Measurements from ENCODE around the gene POU3F3. TPM values are rescaled to one million over a fixed set of nuclear protein-coding genes. Genes with fewer than 3 reads are reported as not detected.

The POU3F3 gene
- total RNA-seq, 1 donor from 2014 or later: not detected

DNA sequence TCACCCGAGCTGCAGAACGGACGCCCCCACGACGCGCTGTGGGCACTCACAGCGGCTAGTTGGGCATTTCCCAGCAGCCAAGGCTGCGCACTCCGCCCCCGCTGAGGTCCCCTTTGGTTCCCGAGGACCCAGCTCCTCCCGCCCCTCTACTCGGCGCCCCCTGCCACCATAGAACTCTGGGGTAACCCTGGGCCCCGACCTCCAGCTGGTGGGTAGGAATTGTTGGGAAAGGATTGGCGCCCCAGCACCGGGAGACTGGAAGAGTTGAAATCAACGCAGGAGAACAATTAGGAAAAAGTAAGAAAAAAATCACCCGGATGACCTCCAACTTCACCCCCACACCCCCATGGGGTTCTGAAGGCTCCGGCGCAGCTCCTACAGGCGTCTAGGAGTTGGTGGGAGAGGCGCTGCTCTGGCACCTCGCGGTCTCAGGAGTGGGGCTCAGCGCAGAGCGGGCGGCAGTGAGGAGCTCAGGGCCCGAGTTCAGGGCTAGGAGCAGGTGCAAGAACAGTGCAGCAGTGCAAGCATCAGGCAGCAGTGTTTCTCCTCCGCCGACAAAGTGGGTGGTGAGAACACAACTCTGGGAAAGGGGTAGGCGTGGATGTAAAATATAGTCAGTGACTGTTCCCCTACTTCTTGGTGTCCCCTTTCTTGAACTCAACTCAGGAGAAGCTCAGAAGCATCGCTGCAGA lies 14.0 kb downstream of the POU3F3 start:
- no peak for DNase-seq (ENCODE audit: low spot score)
- H3K4me1 Mint-ChIP-seq (ENCODE audit: low read depth): peaks cover 11% of the 10 kb centered on the region
- no peak overlapping the region for H3K4me3 Mint-ChIP-seq
- no peak overlapping the region for H3K27ac Mint-ChIP-seq
- intact Hi-C loops (cut with micrococcal nuclease): no loop called here
- no peaks in the 10 kb centered on the region for H3K36me3 Mint-ChIP-seq (ENCODE audit: low read depth)
- no peaks in the 10 kb centered on the region for H3K9me3 Mint-ChIP-seq
- H3K27me3 Mint-ChIP-seq (ENCODE audit: insufficient read depth): peaks cover 90% of the 10 kb centered on the region

DNA sequence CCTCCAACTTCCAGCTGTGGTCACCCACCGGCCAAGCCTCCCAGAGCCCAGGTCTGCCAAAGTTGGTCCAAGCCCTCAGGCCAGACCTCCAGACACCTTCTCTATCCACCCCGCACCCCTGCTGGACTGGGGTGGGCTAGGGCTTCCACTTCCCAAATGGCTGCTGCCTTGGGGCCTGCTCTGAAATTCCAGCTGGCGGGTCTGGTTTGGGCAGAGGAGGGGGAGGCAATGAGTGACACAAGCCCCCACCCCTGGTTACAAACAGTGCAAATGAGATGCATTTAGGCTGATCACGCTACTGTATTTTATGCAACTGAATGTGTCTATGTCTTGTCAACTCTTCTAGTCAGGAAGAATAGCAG lies 14.6 kb downstream of the POU3F3 start:
- no peak overlapping the region for H3K4me3 Mint-ChIP-seq
- intact Hi-C loops (cut with micrococcal nuclease): no loop called here

GRCh38 chr2:104870100-104870975 lies 16.4 kb downstream of the POU3F3 start:
- Mint-ChIP-seq H3K27ac (no peak overlapping the region), H3K36me3 (ENCODE audit: low read depth) (no peaks in the 10 kb centered on the region), H3K27me3 (ENCODE audit: insufficient read depth) (peaks cover 89% of the 10 kb centered on the region), H3K9me3 (no peaks in the 10 kb centered on the region), H3K4me1 (ENCODE audit: low read depth) (peaks cover 11% of the 10 kb centered on the region), H3K4me3 (no peak overlapping the region)
- DNase-seq (ENCODE audit: low spot score): no peak
- intact Hi-C loops (cut with micrococcal nuclease): loop anchor here (10.0 kb wide), 1 partner anchor 206 kb away; no protein-coding TSS in a partner anchor

More for the DNA sequence above, 14.6 kb downstream of the POU3F3 start:
- H3K27me3 Mint-ChIP-seq (ENCODE audit: insufficient read depth): peaks cover 87% of the 10 kb centered on the region
- no peaks in the 10 kb centered on the region for H3K36me3 Mint-ChIP-seq (ENCODE audit: low read depth)
- no peak for DNase-seq (ENCODE audit: low spot score)
- H3K9me3 Mint-ChIP-seq: no peaks in the 10 kb centered on the region
- no peak overlapping the region for H3K27ac Mint-ChIP-seq
- peaks cover 11% of the 10 kb centered on the region for H3K4me1 Mint-ChIP-seq (ENCODE audit: low read depth)

GRCh38 chr2:104871649-104871971 lies 17.7 kb downstream of the POU3F3 start:
- Mint-ChIP-seq H3K4me3 (peak overlapping the region; percentile 64), H3K9me3 (no peaks in the 10 kb centered on the region), H3K27ac (no peak overlapping the region), H3K36me3 (ENCODE audit: low read depth) (no peaks in the 10 kb centered on the region), H3K27me3 (ENCODE audit: insufficient read depth) (peaks cover 82% of the 10 kb centered on the region), H3K4me1 (ENCODE audit: low read depth) (peaks cover 11% of the 10 kb centered on the region)
- intact Hi-C loops (cut with micrococcal nuclease): loop anchor here (10.0 kb wide), 1 partner anchor 207 kb away; no protein-coding TSS in a partner anchor
- no peak for DNase-seq (ENCODE audit: low spot score)

- no peaks in the 10 kb centered on the region for H3K36me3 Mint-ChIP-seq (ENCODE audit: low read depth)
- H3K9me3 Mint-ChIP-seq: no peaks in the 10 kb centered on the region
- peaks cover 11% of the 10 kb centered on the region for H3K4me1 Mint-ChIP-seq (ENCODE audit: low read depth)
- H3K27me3 Mint-ChIP-seq (ENCODE audit: insufficient read depth): peaks cover 78% of the 10 kb centered on the region
- H3K4me3 Mint-ChIP-seq: peak overlapping the region; percentile 71
- H3K27ac Mint-ChIP-seq: no peak overlapping the region
- no peak for DNase-seq (ENCODE audit: low spot score)
- intact Hi-C loops (cut with micrococcal nuclease): loop anchor here (2.0 to 10.0 kb wide), 2 partner anchors 13 to 207 kb away; no protein-coding TSS in a partner anchor
These were observed 18.3 kb downstream of the POU3F3 start for GRCh38 chr2:104871972-104872865.

DNA sequence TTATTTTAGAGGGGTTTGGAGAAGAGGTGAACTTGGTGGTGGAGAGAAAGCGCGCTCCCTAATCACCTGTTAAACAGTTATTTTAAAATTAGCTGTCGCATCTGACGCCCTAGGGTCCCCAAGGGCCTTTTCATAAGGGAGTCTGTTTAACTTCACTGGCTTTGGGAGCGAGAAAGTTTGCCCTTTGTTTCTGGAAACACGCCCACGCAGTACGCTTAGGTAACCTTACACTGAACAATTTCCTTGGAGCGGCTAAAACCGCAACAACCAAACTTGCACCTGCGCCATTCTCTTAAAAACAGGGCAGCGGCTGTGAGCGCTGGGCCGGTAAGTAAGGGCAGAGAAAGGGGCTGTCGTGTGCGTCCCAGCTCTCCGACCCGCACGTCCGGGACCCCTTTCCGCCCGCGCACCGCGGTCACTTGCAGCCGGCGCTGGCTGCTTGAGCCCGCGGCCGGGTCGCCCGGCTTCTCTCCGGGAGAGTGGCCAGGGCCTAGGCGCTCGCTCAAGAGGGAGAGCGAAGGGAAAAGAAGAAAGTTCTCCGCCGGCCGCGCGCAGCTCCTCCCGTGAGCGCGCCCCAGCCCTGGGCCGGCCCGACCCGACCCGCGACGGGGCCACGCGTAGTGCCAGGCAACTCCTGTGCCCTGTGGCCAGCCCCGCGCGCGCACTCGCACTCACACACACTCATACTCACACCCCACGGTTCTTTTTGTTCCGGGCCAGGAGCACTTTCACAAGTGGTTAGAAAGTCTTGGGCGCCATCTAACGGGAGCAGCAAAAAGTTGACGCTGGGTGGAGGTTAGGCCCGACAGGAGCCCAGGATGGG lies 19.2 kb downstream of the POU3F3 start:
- intact Hi-C loops (cut with micrococcal nuclease): loop anchor here (1.0 to 10.0 kb wide), 3 partner anchors 10 to 208 kb away; no protein-coding TSS in a partner anchor
- Mint-ChIP-seq H3K9me3 (no peaks in the 10 kb centered on the region), H3K4me1 (ENCODE audit: low read depth) (peaks cover 11% of the 10 kb centered on the region), H3K4me3 (peak overlapping the region; percentile 71), H3K27me3 (ENCODE audit: insufficient read depth) (peaks cover 72% of the 10 kb centered on the region), H3K36me3 (ENCODE audit: low read depth) (no peaks in the 10 kb centered on the region), H3K27ac (no peak overlapping the region)
- peak; percentile 42 for DNase-seq (ENCODE audit: low spot score)

DNA sequence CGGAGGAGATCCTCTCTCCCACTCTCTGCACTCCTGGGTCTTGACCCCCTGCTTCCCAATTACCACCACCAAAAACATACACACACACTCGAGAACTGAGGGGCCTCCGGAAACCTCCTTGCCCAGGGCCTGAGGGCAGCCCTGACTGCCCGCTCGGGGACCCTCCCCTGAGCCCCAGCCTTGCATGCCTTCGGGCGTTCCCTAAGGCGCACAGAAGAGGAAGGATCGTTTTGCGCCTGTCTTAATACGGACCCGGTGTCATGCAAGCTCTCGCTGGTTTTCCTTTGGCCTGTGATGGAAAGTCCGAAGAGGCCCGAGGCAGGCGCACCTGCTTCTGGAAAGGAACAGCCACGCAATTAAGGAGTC lies 19.8 kb downstream of the POU3F3 start:
- intact Hi-C loops (cut with micrococcal nuclease): loop anchor here (1.0 to 10.0 kb wide), 3 partner anchors 10 to 209 kb away; no protein-coding TSS in a partner anchor
- Mint-ChIP-seq H3K27ac (no peak overlapping the region), H3K27me3 (ENCODE audit: insufficient read depth) (peaks cover 66% of the 10 kb centered on the region), H3K4me1 (ENCODE audit: low read depth) (peaks cover 11% of the 10 kb centered on the region), H3K4me3 (no peak overlapping the region), H3K36me3 (ENCODE audit: low read depth) (no peaks in the 10 kb centered on the region), H3K9me3 (no peaks in the 10 kb centered on the region)
- DNase-seq (ENCODE audit: low spot score): no peak

DNA sequence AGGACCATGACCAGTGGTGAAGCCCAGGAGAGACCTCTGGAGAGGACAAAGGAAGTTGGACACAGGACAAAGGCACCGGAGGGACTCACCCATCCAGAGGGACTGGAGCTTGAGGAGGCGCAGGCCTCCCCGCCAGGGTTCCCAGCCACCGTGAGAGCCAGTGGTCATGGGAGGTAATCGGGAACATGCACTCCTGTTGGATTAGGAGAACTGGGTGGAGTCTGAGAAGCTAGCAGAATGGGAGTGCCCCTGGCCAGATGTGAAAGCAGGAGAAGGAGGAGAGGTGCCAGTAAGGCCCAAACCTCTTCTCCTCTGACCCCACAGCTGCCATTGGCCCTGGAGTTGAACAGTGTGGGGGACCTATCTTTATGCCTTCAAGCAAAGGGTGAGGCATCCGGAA lies 20.3 kb downstream of the POU3F3 start:
- intact Hi-C loops (cut with micrococcal nuclease): loop anchor here (10.0 kb wide), 1 partner anchor 209 kb away; no protein-coding TSS in a partner anchor
- DNase-seq (ENCODE audit: low spot score): no peak
- Mint-ChIP-seq H3K27me3 (ENCODE audit: insufficient read depth) (peaks cover 64% of the 10 kb centered on the region), H3K27ac (no peak overlapping the region), H3K4me3 (no peak overlapping the region), H3K4me1 (ENCODE audit: low read depth) (peaks cover 11% of the 10 kb centered on the region), H3K36me3 (ENCODE audit: low read depth) (no peaks in the 10 kb centered on the region), H3K9me3 (no peaks in the 10 kb centered on the region)

- H3K9me3 Mint-ChIP-seq: no peaks in the 10 kb centered on the region
- H3K4me3 Mint-ChIP-seq: no peak overlapping the region
- intact Hi-C loops (cut with micrococcal nuclease): loop anchor here (10.0 kb wide), 1 partner anchor 210 kb away; no protein-coding TSS in a partner anchor
- DNase-seq (ENCODE audit: low spot score): no peak
- peaks cover 11% of the 10 kb centered on the region for H3K4me1 Mint-ChIP-seq (ENCODE audit: low read depth)
- no peaks in the 10 kb centered on the region for H3K36me3 Mint-ChIP-seq (ENCODE audit: low read depth)
- H3K27me3 Mint-ChIP-seq (ENCODE audit: insufficient read depth): peaks cover 54% of the 10 kb centered on the region
- H3K27ac Mint-ChIP-seq: no peak overlapping the region
These were observed 21.3 kb downstream of the POU3F3 start for GRCh38 chr2:104875262-104875661.

- H3K4me1 Mint-ChIP-seq (ENCODE audit: low read depth): peaks cover 8% of the 10 kb centered on the region
- peaks cover 43% of the 10 kb centered on the region for H3K27me3 Mint-ChIP-seq (ENCODE audit: insufficient read depth)
- no peak overlapping the region for H3K27ac Mint-ChIP-seq
- intact Hi-C loops (cut with micrococcal nuclease): loop anchor here (10.0 kb wide), 1 partner anchor 212 kb away; no protein-coding TSS in a partner anchor
- no peak overlapping the region for H3K4me3 Mint-ChIP-seq
- no peaks in the 10 kb centered on the region for H3K36me3 Mint-ChIP-seq (ENCODE audit: low read depth)
- DNase-seq (ENCODE audit: low spot score): no peak
- no peaks in the 10 kb centered on the region for H3K9me3 Mint-ChIP-seq
These were observed 23.0 kb downstream of the POU3F3 start for GRCh38 chr2:104876606-104877570.

All from activated T-helper 1 cell treated with anti-CD3 and anti-CD28 coated beads, Interleukin-12 subunit alpha, Interleukin-12 subunit beta, Interleukin-2, Interleukin-4 antibody, amounts not matched to agents 30 ng/mL and 10 ng/mL and 1 ng/mL, durations not matched to agents 14 hours and 24 hours and 36 hours (primary cell).